H9 (cell line): ENCODE results near the gene ATAD5. TPM values are rescaled to one million over a fixed set of nuclear protein-coding genes. Genes with fewer than 3 reads are reported as not detected.
A peak's percentile ranks its signal among the peaks of the same experiment; 100 is the strongest.

ENCODE experiments used
- DNase-seq: peaks from one replicate; pipeline ENCODE4 v3.0.0-alpha.2; 2017
- H2AFZ ChIP-seq: one replicate; pipeline ENCODE4 v1.6.1; 2013; ENCODE audit warnings: mild to moderate bottlenecking, low read length, control low read depth, moderate library complexity
- H2AK5ac ChIP-seq: 2 replicates; pipeline ENCODE4 v1.6.1; 2013; ENCODE audit warnings: low read length, control low read depth, mixed read lengths; ENCODE audit not compliant: insufficient read length
- H2BK120ac ChIP-seq: one replicate; pipeline ENCODE4 v1.6.1; 2013; ENCODE audit warnings: low read depth, mild to moderate bottlenecking, low read length, control low read depth, inconsistent platforms; ENCODE audit not compliant: poor library complexity, severe bottlenecking
- H2BK12ac ChIP-seq: 2 replicates; pipeline ENCODE4 v1.6.1; 2013; ENCODE audit warnings: low read length, control low read depth, mixed read lengths, low read depth; ENCODE audit not compliant: insufficient read length
- H2BK15ac ChIP-seq: 2 replicates; pipeline ENCODE4 v1.6.1; 2013; ENCODE audit warnings: low read depth, low read length, control low read depth
- H2BK20ac ChIP-seq: one replicate; pipeline ENCODE4 v1.6.1; 2013; ENCODE audit warnings: low read depth, mild to moderate bottlenecking, low read length, control low read depth, inconsistent platforms; ENCODE audit not compliant: poor library complexity, severe bottlenecking
- H2BK5ac ChIP-seq: 2 replicates; pipeline ENCODE4 v1.6.1; 2013; ENCODE audit warnings: low read length, control low read depth, mixed read lengths; ENCODE audit not compliant: insufficient read length
- H3K14ac ChIP-seq: 2 replicates; pipeline ENCODE4 v1.6.1; 2013; ENCODE audit warnings: low read length, control low read depth; ENCODE audit not compliant: insufficient read depth
- H3K18ac ChIP-seq: 2 replicates; pipeline ENCODE4 v1.6.1; 2013; ENCODE audit warnings: low read depth, mild to moderate bottlenecking, mixed read lengths, low read length, control low read depth; ENCODE audit not compliant: insufficient read length
- H3K23ac ChIP-seq: 2 replicates; pipeline ENCODE4 v1.6.1; 2013; ENCODE audit warnings: low read length, control low read depth, mixed read lengths, low read depth; ENCODE audit not compliant: insufficient read length
- H3K23me2 ChIP-seq: 2 replicates; pipeline ENCODE4 v1.6.1; 2013; ENCODE audit warnings: low read depth, mild to moderate bottlenecking, mixed read lengths, low read length, control low read depth; ENCODE audit not compliant: insufficient read length, poor library complexity, severe bottlenecking
- H3K27ac ChIP-seq: 2 replicates; pipeline ENCODE4 v1.5.1; 2013; ENCODE audit warnings: low read length, control low read depth, mixed read lengths, low read depth; ENCODE audit not compliant: insufficient read length
- H3K27me3 ChIP-seq: 2 replicates; pipeline ENCODE4 v1.6.1; 2013; ENCODE audit warnings: low read length, control low read depth, inconsistent platforms; ENCODE audit not compliant: insufficient read depth
- H3K4ac ChIP-seq: 2 replicates; pipeline ENCODE4 v1.6.1; 2013; ENCODE audit warnings: low read depth, mild to moderate bottlenecking, control low read depth, inconsistent platforms, low read length, moderate library complexity
- H3K4me1 ChIP-seq: 2 replicates; pipeline ENCODE4 v1.6.1; 2013; ENCODE audit warnings: low read length, control low read depth, inconsistent platforms; ENCODE audit not compliant: insufficient read depth
- H3K4me2 ChIP-seq: 2 replicates; pipeline ENCODE4 v1.6.1; 2013; ENCODE audit warnings: low read length, control low read depth, mixed read lengths; ENCODE audit not compliant: insufficient read length, insufficient read depth
- H3K56ac ChIP-seq: 2 replicates; pipeline ENCODE4 v1.6.1; 2013; ENCODE audit warnings: low read depth, mild to moderate bottlenecking, mixed read lengths, low read length, control low read depth; ENCODE audit not compliant: insufficient read length
- H3K79me1 ChIP-seq: 2 replicates; pipeline ENCODE4 v1.6.1; 2013; ENCODE audit warnings: low read depth, mild to moderate bottlenecking, moderate library complexity, low read length, control low read depth, inconsistent platforms; ENCODE audit not compliant: insufficient read depth, poor library complexity, severe bottlenecking
- H3K79me2 ChIP-seq: 2 replicates; pipeline ENCODE4 v1.6.1; 2013; ENCODE audit warnings: low read length, control low read depth, inconsistent platforms; ENCODE audit not compliant: insufficient read depth
- H3K9ac ChIP-seq: 2 replicates; pipeline ENCODE4 v1.6.1; 2013; ENCODE audit warnings: low read length, control low read depth, mixed read lengths; ENCODE audit not compliant: insufficient read length; ENCODE audit errors: extremely low read depth
- H3K9me3 ChIP-seq: one replicate; pipeline ENCODE4 v1.6.1; 2013; ENCODE audit warnings: low read depth, low read length, inconsistent platforms; ENCODE audit not compliant: control insufficient read depth
- H3T11ph ChIP-seq: one replicate; pipeline ENCODE4 v1.6.1; 2013; ENCODE audit warnings: mild to moderate bottlenecking, low read length, control low read depth, inconsistent platforms
- H4K20me1 ChIP-seq: one replicate; pipeline ENCODE4 v1.6.1; 2013; ENCODE audit not compliant: control insufficient read depth, insufficient read length, insufficient read depth
- H4K5ac ChIP-seq: 2 replicates; pipeline ENCODE4 v1.6.1; 2013; ENCODE audit warnings: low read depth, mild to moderate bottlenecking, mixed read lengths, low read length, control low read depth; ENCODE audit not compliant: insufficient read length
- H4K8ac ChIP-seq: replicated peaks from 2 replicates; pipeline ENCODE4 v1.6.1; 2013; ENCODE audit warnings: low read length, control low read depth, mixed read lengths, low read depth; ENCODE audit not compliant: insufficient read length
- H4K91ac ChIP-seq: 2 replicates; pipeline ENCODE4 v1.6.1; 2013; ENCODE audit warnings: low read depth, mild to moderate bottlenecking, moderate library complexity, mixed read lengths, low read length, control low read depth; ENCODE audit not compliant: insufficient read length
- H3K27ac Mint-ChIP-seq, 3 experiments: 2 replicates in 2 of 3; 3 replicates in 1 of 3; pipeline ENCODE4 v1.8.0; 2020 to 2021; ENCODE audit warnings: mixed read lengths in 3 of 3, mild to moderate bottlenecking in 1 of 3, moderate library complexity in 1 of 3
- H3K27me3 Mint-ChIP-seq: 2 replicates; pipeline ENCODE4 v1.8.0; 2021; ENCODE audit warnings: low read depth, mild to moderate bottlenecking, moderate library complexity, mixed read lengths
- H3K36me3 Mint-ChIP-seq, 3 experiments: 2 replicates in 2 of 3; 3 replicates in 1 of 3; pipeline ENCODE4 v1.8.0; 2020 to 2021; ENCODE audit warnings: low read depth in 3 of 3, mixed read lengths in 3 of 3; ENCODE audit not compliant: insufficient read depth in 1 of 3
- H3K4me1 Mint-ChIP-seq, 2 experiments: 2 replicates each; pipeline ENCODE4 v1.8.0; 2020; ENCODE audit warnings: mixed read lengths in 2 of 2
- H3K4me3 Mint-ChIP-seq, 2 experiments: 2 replicates in 1 of 2; 3 replicates in 1 of 2; pipeline ENCODE4 v1.8.0; 2020 to 2021; ENCODE audit warnings: mild to moderate bottlenecking in 2 of 2, mixed read lengths in 2 of 2, moderate library complexity in 1 of 2
- H3K9me3 Mint-ChIP-seq, 2 experiments: 2 replicates in 1 of 2; 3 replicates in 1 of 2; pipeline ENCODE4 v1.8.0; 2020; ENCODE audit warnings: mild to moderate bottlenecking in 2 of 2, mixed read lengths in 2 of 2, moderate library complexity in 1 of 2
- WGBS: extraction: QIAGEN DNeasy Blood & Tissue Kit; methylation state at CpG from one replicate; pipeline ENCODE4 v1.1.7; 2013; ENCODE audit warnings: missing lambda C conversion rate, low lambda C conversion rate, mixed read lengths; ENCODE audit not compliant: insufficient read length; ENCODE audit errors: extremely low coverage; 5-methylcytosine and 5-hydroxymethylcytosine counted together
- total RNA-seq: library from RNA; stranded (reverse); gene quantifications from 2 replicates; pipeline ENCODE4 v1.2.1, GENCODE V29; 2021
- TF ChIP-seq, protein P1 (sequence below): fragments of 200-600 bp; sonication (generic); conservative IDR thresholded peaks from 3 replicates; pipeline ENCODE4 v1.8.0; 2021; ENCODE audit warnings: antibody characterized with exemption, mild to moderate bottlenecking

ATAD5 gene
- total RNA-seq, 1 experiment from 2014 or later: 27.0 TPM

DNA sequence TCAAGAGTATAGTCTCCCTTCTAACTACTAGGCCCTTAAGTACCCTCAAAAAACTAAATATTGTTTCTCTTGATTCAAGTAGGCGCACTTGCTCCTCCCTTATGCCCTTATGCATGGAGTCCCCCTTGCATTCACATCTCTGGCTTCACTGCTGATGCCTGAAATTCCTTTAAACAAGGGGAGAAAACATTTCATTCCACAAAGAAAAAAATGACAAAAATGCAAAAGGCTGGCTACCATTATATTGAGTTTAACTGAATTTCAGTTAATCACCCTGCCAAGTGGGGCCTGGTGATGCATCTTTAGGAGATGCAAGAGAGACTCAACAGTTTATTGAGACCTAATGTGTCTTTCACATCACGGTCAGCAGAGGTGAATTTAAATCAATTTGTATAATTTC is 42.8 kb upstream of the ATAD5 start:
- H4K5ac ChIP-seq: no peak overlapping the region
- TF ChIP-seq, protein P1, sequence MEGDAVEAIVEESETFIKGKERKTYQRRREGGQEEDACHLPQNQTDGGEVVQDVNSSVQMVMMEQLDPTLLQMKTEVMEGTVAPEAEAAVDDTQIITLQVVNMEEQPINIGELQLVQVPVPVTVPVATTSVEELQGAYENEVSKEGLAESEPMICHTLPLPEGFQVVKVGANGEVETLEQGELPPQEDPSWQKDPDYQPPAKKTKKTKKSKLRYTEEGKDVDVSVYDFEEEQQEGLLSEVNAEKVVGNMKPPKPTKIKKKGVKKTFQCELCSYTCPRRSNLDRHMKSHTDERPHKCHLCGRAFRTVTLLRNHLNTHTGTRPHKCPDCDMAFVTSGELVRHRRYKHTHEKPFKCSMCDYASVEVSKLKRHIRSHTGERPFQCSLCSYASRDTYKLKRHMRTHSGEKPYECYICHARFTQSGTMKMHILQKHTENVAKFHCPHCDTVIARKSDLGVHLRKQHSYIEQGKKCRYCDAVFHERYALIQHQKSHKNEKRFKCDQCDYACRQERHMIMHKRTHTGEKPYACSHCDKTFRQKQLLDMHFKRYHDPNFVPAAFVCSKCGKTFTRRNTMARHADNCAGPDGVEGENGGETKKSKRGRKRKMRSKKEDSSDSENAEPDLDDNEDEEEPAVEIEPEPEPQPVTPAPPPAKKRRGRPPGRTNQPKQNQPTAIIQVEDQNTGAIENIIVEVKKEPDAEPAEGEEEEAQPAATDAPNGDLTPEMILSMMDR: no peak
- no peak overlapping the region for H2BK12ac ChIP-seq
- H2BK20ac ChIP-seq: no peak overlapping the region
- H2BK5ac ChIP-seq: no peak overlapping the region
- H3K56ac ChIP-seq: no peak overlapping the region
- H3T11ph ChIP-seq: no peak overlapping the region
- no peak overlapping the region for H2AK5ac ChIP-seq
- DNase-seq: no peak
- H3K9me3 ChIP-seq: no peaks in the 10 kb centered on the region
- H4K91ac ChIP-seq: no peak overlapping the region
- H3K9ac ChIP-seq: no peak overlapping the region
- no CpG with 5 or more reads among the region's 2 CpGs for WGBS
- peaks cover 1% of the 10 kb centered on the region; the same call in 1 of the 2 replicates for H3K27me3 Mint-ChIP-seq
- H3K27ac ChIP-seq: no peak overlapping the region
- H2BK15ac ChIP-seq: no peak overlapping the region
- no peak overlapping the region for H4K8ac ChIP-seq
- no peak overlapping the region for H3K4me2 ChIP-seq
- H3K4ac ChIP-seq: no peak overlapping the region
- no peak overlapping the region for H3K23ac ChIP-seq
- H3K4me3 Mint-ChIP-seq: no peak overlapping the region
- H3K79me1 ChIP-seq: no peaks in the 10 kb centered on the region
- H3K4me1 Mint-ChIP-seq: peaks cover 0 to 5% of the 10 kb centered on the region in 2 experiments; a peak in 1 of 4 replicates
- no peaks in the 10 kb centered on the region for H4K20me1 ChIP-seq
- H3K27ac Mint-ChIP-seq: peak overlapping the region in 1 of 3 experiments; percentile 79; a peak in 2 of 7 replicates
- H3K14ac ChIP-seq: no peak overlapping the region
- H2AFZ ChIP-seq: no peak overlapping the region
- no peaks in the 10 kb centered on the region for H3K79me2 ChIP-seq
- H3K36me3 Mint-ChIP-seq: peaks cover 28 to 80% (median 65%) of the 10 kb centered on the region in 3 experiments; a peak in 6 of 7 replicates
- H3K23me2 ChIP-seq: no peaks in the 10 kb centered on the region
- H3K27me3 ChIP-seq: no peaks in the 10 kb centered on the region
- H3K9me3 Mint-ChIP-seq: no peaks in the 10 kb centered on the region
- H2BK120ac ChIP-seq: no peak overlapping the region
- H3K18ac ChIP-seq: no peak overlapping the region
- no peaks in the 10 kb centered on the region for H3K4me1 ChIP-seq
